ENCODE data around the gene TMEM182. TPM values are rescaled to one million over a fixed set of nuclear protein-coding genes. Genes with fewer than 3 reads are reported as not detected.

Gene TMEM182
- total RNA-seq, 1 experiment from 2014 or later = 13.7 TPM

GRCh38 chr2:102798181-102798580 is 36.4 kb downstream of the TMEM182 start:
- BruUV-seq (replicated peaks) = no TSS peak
- peaks cover 10% of the 10 kb centered on the region for H3K36me3 ChIP-seq (ENCODE audit: low read depth)
- no peak overlapping the region for H2AFZ ChIP-seq
- H3K27ac ChIP-seq = no peak overlapping the region
- no peaks in the 10 kb centered on the region for H3F3A ChIP-seq (ENCODE audit: insufficient read depth, low read depth)
- intact Hi-C loops (cut with micrococcal nuclease; ENCODE audit: unreplicated experiment) = no loop called here
- H3K4me2 ChIP-seq = no peak overlapping the region
- H3K4me3 ChIP-seq = no peak overlapping the region
- no peaks in the 10 kb centered on the region for H3K27me3 ChIP-seq (ENCODE audit: insufficient read depth, low read depth)
- no peaks in the 10 kb centered on the region for H3K4me1 ChIP-seq (replicated peaks; ENCODE audit: insufficient read depth)
- H3K9me2 ChIP-seq (ENCODE audit: insufficient read depth) = no peaks in the 10 kb centered on the region
- DNase-seq = no peak
- no peaks in the 10 kb centered on the region for H4K20me1 ChIP-seq (ENCODE audit: insufficient read depth)
- H3K9me3 ChIP-seq (ENCODE audit: insufficient read depth, low read depth) = peaks cover 14% of the 10 kb centered on the region
- TF ChIP-seq, protein P1, sequence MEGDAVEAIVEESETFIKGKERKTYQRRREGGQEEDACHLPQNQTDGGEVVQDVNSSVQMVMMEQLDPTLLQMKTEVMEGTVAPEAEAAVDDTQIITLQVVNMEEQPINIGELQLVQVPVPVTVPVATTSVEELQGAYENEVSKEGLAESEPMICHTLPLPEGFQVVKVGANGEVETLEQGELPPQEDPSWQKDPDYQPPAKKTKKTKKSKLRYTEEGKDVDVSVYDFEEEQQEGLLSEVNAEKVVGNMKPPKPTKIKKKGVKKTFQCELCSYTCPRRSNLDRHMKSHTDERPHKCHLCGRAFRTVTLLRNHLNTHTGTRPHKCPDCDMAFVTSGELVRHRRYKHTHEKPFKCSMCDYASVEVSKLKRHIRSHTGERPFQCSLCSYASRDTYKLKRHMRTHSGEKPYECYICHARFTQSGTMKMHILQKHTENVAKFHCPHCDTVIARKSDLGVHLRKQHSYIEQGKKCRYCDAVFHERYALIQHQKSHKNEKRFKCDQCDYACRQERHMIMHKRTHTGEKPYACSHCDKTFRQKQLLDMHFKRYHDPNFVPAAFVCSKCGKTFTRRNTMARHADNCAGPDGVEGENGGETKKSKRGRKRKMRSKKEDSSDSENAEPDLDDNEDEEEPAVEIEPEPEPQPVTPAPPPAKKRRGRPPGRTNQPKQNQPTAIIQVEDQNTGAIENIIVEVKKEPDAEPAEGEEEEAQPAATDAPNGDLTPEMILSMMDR (conservative IDR thresholded peaks at IDR 0.05) = no peak
- no peak for TF ChIP-seq EZH2 (IDR thresholded peaks at IDR 0.05; ENCODE audit: low read depth)
- ChIA-PET CTCF (no interaction called here), POLR2A (ENCODE audit: unreplicated experiment) (no interaction called here)
- no peaks in the 10 kb centered on the region for H3K79me2 ChIP-seq (ENCODE audit: low read depth)

DNA sequence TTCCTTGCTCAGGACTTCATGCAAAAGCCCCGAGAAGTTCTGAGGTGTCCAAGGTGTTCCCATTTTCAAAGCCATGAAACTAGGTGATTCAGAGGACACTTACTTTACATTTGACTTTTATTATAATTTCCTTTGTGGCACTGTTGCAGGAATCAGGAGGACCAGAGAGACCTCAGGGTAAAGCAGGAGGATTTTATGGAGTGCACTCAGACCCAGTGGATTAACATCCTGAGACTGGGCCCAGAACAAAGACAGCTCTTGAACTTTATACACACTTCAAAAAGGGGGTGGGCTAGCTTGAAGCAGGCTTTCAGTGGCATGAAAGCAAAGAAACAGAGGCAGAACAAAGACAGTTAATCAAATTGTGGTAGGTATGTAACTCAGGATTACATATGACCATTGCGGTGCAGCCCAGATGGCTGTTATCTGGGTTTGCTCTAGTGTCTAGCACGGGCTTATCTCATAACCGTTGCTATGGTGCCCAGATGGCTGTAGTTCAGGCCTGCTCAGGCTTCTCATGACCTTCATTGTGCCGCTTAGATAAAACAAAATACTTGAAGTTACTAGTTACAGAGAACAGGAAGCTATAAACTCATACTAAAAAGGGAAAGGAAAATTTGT is 39.4 kb downstream of the TMEM182 start:
- Histone ChIP-seq H3K79me2 (ENCODE audit: low read depth) (no peaks in the 10 kb centered on the region), H3K4me2 (no peak overlapping the region), H3F3A (ENCODE audit: insufficient read depth, low read depth) (no peaks in the 10 kb centered on the region), H3K4me1 (replicated peaks; ENCODE audit: insufficient read depth) (no peaks in the 10 kb centered on the region), H2AFZ (no peak overlapping the region), H3K36me3 (ENCODE audit: low read depth) (peaks cover 10% of the 10 kb centered on the region), H3K4me3 (no peak overlapping the region), H3K27me3 (ENCODE audit: insufficient read depth, low read depth) (no peaks in the 10 kb centered on the region), H3K27ac (no peak overlapping the region), H3K9me3 (ENCODE audit: insufficient read depth, low read depth) (peaks cover 14% of the 10 kb centered on the region), H4K20me1 (ENCODE audit: insufficient read depth) (no peaks in the 10 kb centered on the region), H3K9me2 (ENCODE audit: insufficient read depth) (no peaks in the 10 kb centered on the region)
- no peak for TF ChIP-seq EZH2 (IDR thresholded peaks at IDR 0.05; ENCODE audit: low read depth)
- TF ChIP-seq, protein P1 (conservative IDR thresholded peaks at IDR 0.05) = no peak
- ChIA-PET POLR2A (ENCODE audit: unreplicated experiment) (no interaction called here), CTCF (no interaction called here)
- BruUV-seq (replicated peaks) = no TSS peak
- intact Hi-C loops (cut with micrococcal nuclease; ENCODE audit: unreplicated experiment) = no loop called here
- DNase-seq = no peak

DNA sequence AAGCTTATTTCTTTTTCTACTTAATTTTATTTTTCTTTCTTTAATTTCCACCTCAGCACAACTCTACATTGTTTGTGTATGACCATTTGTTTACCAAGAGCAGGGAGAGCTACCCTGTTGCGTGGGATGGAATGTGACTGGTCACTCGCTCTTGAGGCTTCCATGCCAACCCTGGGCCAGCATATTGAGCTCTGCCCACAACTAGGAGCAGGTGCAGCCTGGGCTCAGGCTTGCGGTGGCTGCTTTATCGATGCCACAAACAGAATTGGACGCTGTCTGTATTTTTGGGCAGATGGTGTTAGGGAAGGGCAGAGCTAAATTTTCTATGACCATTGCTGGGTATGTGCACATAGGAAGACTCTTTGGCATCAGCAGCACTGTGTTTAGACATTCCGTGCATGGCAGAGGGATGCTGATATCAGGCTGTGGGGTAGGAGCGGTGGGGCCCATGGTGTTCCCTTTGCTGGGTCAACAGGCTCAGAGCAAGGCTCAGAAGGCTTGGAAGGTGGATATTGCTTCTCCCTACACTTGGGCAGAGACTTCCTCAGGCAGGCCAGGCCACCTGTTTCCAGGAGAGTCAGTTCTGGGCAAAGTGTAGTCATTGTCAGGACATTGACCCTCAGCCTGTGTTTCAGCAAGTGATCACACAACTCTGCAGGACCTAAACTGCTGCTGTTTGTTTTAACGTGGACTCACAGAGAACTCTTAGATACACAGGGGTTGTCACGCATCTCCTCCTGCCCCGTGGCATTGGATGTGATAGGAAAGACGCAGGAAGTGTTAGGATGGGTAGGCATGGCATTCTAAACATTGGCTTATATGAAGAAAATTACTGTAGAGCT is 40.2 kb downstream of the TMEM182 start:
- no peak for TF ChIP-seq EZH2 (IDR thresholded peaks at IDR 0.05; ENCODE audit: low read depth)
- TF ChIP-seq, protein P1 (conservative IDR thresholded peaks at IDR 0.05) = no peak
- Histone ChIP-seq H3F3A (ENCODE audit: insufficient read depth, low read depth) (no peaks in the 10 kb centered on the region), H3K9me2 (ENCODE audit: insufficient read depth) (no peaks in the 10 kb centered on the region), H3K27me3 (ENCODE audit: insufficient read depth, low read depth) (no peaks in the 10 kb centered on the region), H3K27ac (no peak overlapping the region), H3K4me1 (replicated peaks; ENCODE audit: insufficient read depth) (no peaks in the 10 kb centered on the region), H2AFZ (no peak overlapping the region), H3K4me2 (no peak overlapping the region), H3K4me3 (no peak overlapping the region), H4K20me1 (ENCODE audit: insufficient read depth) (no peaks in the 10 kb centered on the region), H3K36me3 (ENCODE audit: low read depth) (peaks cover 10% of the 10 kb centered on the region), H3K9me3 (ENCODE audit: insufficient read depth, low read depth) (peaks cover 14% of the 10 kb centered on the region), H3K79me2 (ENCODE audit: low read depth) (no peaks in the 10 kb centered on the region)
- no peak for DNase-seq
- intact Hi-C loops (cut with micrococcal nuclease; ENCODE audit: unreplicated experiment) = no loop called here
- ChIA-PET CTCF (no interaction called here), POLR2A (ENCODE audit: unreplicated experiment) (no interaction called here)
- no TSS peak for BruUV-seq (replicated peaks)

All from PC-9 (cell line).